GM12878 (cell line): ENCODE measurements around the gene MGMT. TPM values are rescaled to one million over a fixed set of nuclear protein-coding genes. Genes with fewer than 3 reads are reported as not detected.

Source experiments
- ATAC-seq: fragments of 200-7000 bp; cut with Tn5 transposase; 3 replicates; pipeline ENCODE4 v1.9.1; 2020; ENCODE audit warnings: mild to moderate bottlenecking, moderate library complexity
- BruUV-seq: library from RNA; stranded (reverse); fragments of 400-500 nt; replicated peaks from 2 replicates; lab custom pipeline; 2021; lab: Mats Ljungman, UMichigan
- CTCF ChIA-PET: fragments of 300-600 bp; sonication (Branson Sonifier 250); formaldehyde crosslinking; extraction: SDS; loops from one replicate; lab custom pipeline; 2021; ENCODE audit warnings: inconsistent platforms; lab: Yijun Ruan, JAX
- POLR2A ChIA-PET: fragments of 350-600 bp; formaldehyde crosslinking; extraction: SDS; loops from one replicate; lab custom pipeline; 2021; ENCODE audit warnings: inconsistent platforms; lab: Charles Lee
- RAD21 ChIA-PET: fragments of 300-600 bp; sonication (Branson Sonifier 250); formaldehyde crosslinking; loops from one replicate; lab custom pipeline; 2023; ENCODE audit warnings: antibody characterized with exemption; ENCODE audit not compliant: unreplicated experiment; lab: Charles Lee
- SMC1A ChIA-PET: fragments of 300-600 bp; sonication (Branson Sonifier 250); formaldehyde crosslinking; loops from one replicate; lab custom pipeline; 2023; ENCODE audit not compliant: unreplicated experiment, uncharacterized antibody; lab: Charles Lee
- DNase-seq: peaks from one replicate; pipeline ENCODE4 v3.0.0-alpha.2; 2011; ENCODE audit warnings: low read depth, low spot score
- FAIRE-seq: peaks from 3 replicates; lab custom pipeline; 2011; peaks lifted over from hg19 to GRCh38; lab: Jason Lieb, UNC
- H2AFZ ChIP-seq: 2 replicates; pipeline ENCODE4 v1.6.0; 2011; ENCODE audit warnings: low read depth, low read length, control low read depth; ENCODE audit not compliant: control insufficient read depth
- H3K27ac ChIP-seq: 2 replicates; pipeline ENCODE4 v1.5.1; 2011; ENCODE audit warnings: control low read depth; ENCODE audit not compliant: control insufficient read depth, insufficient read depth
- H3K27me3 ChIP-seq, 2 experiments: replicated peaks in 1 of 2; 2 replicates each; pipeline versions ENCODE4 v1.6.0 to v1.6.1; 2011; ENCODE audit warnings: low read length in 1 of 2; ENCODE audit not compliant: control insufficient read depth in 2 of 2, insufficient read depth in 2 of 2
- H3K36me3 ChIP-seq, 2 experiments: 2 replicates each; pipeline ENCODE4 v1.5.1; 2011; ENCODE audit warnings: low read length in 1 of 2; ENCODE audit not compliant: control insufficient read depth in 2 of 2, insufficient read depth in 2 of 2
- H3K4me1 ChIP-seq: 2 replicates; pipeline ENCODE4 v1.6.1; 2011; ENCODE audit warnings: mild to moderate bottlenecking, low read length, moderate library complexity, mixed read lengths; ENCODE audit not compliant: control insufficient read depth, insufficient read depth
- H3K4me2 ChIP-seq: 2 replicates; pipeline ENCODE4 v1.6.0; 2011; ENCODE audit warnings: control low read depth; ENCODE audit not compliant: control insufficient read depth, insufficient read depth
- H3K4me3 ChIP-seq: fragments of 200-600 bp; sonication (generic); 2 replicates; pipeline ENCODE4 v1.5.1; 2016
- H3K79me2 ChIP-seq: 2 replicates; pipeline ENCODE4 v1.6.0; 2011; ENCODE audit warnings: low read length; ENCODE audit not compliant: control insufficient read depth, insufficient read depth
- H3K9ac ChIP-seq: 2 replicates; pipeline ENCODE4 v1.8.0; 2011; ENCODE audit warnings: low read length, control low read depth, mixed read lengths; ENCODE audit not compliant: control insufficient read depth, insufficient read depth
- H3K9me3 ChIP-seq: replicated peaks from 3 replicates; pipeline ENCODE4 v1.5.1; 2011; ENCODE audit warnings: mild to moderate bottlenecking, low read length; ENCODE audit not compliant: control insufficient read depth, insufficient read depth
- H4K20me1 ChIP-seq: 2 replicates; pipeline ENCODE4 v1.6.0; 2011; ENCODE audit not compliant: control insufficient read depth, insufficient read depth
- CEBPB ChIP-seq, 2 experiments: fragments of 150-350 bp in 1 of 2; IDR thresholded peaks; 2 replicates each; pipeline ENCODE4 v1.6.1; 2012 to 2014; ENCODE audit warnings: low read depth in 2 of 2, low read length in 2 of 2, borderline replicate concordance in 1 of 2, inconsistent platforms in 1 of 2
- RFX5 ChIP-seq: IDR thresholded peaks from 2 replicates; pipeline ENCODE4 v1.6.1; 2011; ENCODE audit warnings: low read depth, low read length, improper control_type of control experiment
- RUNX3 ChIP-seq: IDR thresholded peaks from 2 replicates; pipeline ENCODE4 v1.6.1; 2012; ENCODE audit warnings: low read length, inconsistent platforms
- TARDBP ChIP-seq: IDR thresholded peaks from 2 replicates; pipeline ENCODE4 v1.6.1; 2016; ENCODE audit warnings: borderline replicate concordance
- TCF3 ChIP-seq: IDR thresholded peaks from 2 replicates; pipeline ENCODE4 v1.6.1; 2012; ENCODE audit warnings: low read depth, mild to moderate bottlenecking, low read length, borderline replicate concordance; ENCODE audit not compliant: insufficient read depth
- ZNF207 ChIP-seq: fragments of 450-650 bp; IDR thresholded peaks from 2 replicates; pipeline ENCODE4 v1.6.1; 2014; ENCODE audit warnings: antibody characterized with exemption, mild to moderate bottlenecking, borderline replicate concordance
- whole genome bisulfite sequencing: methylation state at CpG from one replicate; pipeline ENCODE4 v1.1.6; 2016; ENCODE audit warnings: low lambda C conversion rate; ENCODE audit not compliant: insufficient replicate concordance, insufficient coverage; ENCODE audit errors: missing lambda C conversion rate; 5-methylcytosine and 5-hydroxymethylcytosine counted together
- in situ Hi-C: fragments of 300-500 bp; cut with MboI; formaldehyde crosslinking; loops from 9 replicates; pipeline ENCODE4 v1.14.3; 2018; ENCODE audit warnings: mixed read lengths
- intact Hi-C: fragments of 100-400 bp; cut with micrococcal nuclease; formaldehyde crosslinking; loops from one replicate; pipeline ENCODE4 v1.14.2; 2022; ENCODE audit not compliant: unreplicated experiment
- polyA plus RNA-seq, 11 experiments: library from polyadenylated mRNA; depleted of rRNA in 4 of 11; unstranded in 6 of 11; stranded (reverse) in 5 of 11; fragments of >200 nt; fragmentation: Nextera tagmentation in 4 of 11; fragmentation: Illumina TruSeq in 1 of 11; extraction: Ambion mirVana in 4 of 11; extraction: Trizol in 1 of 11; gene quantifications; 1 replicate in 1 of 11; 2 replicates in 10 of 11; pipeline versions ENCODE4 v1.2.1 to v1.2.3, GENCODE V29; 2011 to 2016; ENCODE audit warnings: inconsistent platforms in 2 of 11, missing spikeins in 2 of 11, low read depth in 1 of 11
- total RNA-seq, 4 experiments: library from RNA; depleted of rRNA in 3 of 4; stranded (reverse); fragments of >200 nt in 3 of 4; fragmentation: Illumina TruSeq in 1 of 4; extraction: Trizol in 1 of 4; gene quantifications; 2 replicates each; pipeline versions ENCODE4 v1.2.1 to v1.2.3, GENCODE V29; 2013 to 2021
- TF ChIP-seq, protein P1 (sequence below): fragments of 450-650 bp; IDR thresholded peaks from 2 replicates; pipeline ENCODE4 v1.6.1; 2017; ENCODE audit warnings: mild to moderate bottlenecking, moderate library complexity

MGMT gene
- total and polyA plus RNA-seq, 10 of the 15 experiments (the other 5 are each of a cell fraction or from before 2014, with no cell fraction given), result 0.16 to 24.2 (median 13.3) TPM

DNA sequence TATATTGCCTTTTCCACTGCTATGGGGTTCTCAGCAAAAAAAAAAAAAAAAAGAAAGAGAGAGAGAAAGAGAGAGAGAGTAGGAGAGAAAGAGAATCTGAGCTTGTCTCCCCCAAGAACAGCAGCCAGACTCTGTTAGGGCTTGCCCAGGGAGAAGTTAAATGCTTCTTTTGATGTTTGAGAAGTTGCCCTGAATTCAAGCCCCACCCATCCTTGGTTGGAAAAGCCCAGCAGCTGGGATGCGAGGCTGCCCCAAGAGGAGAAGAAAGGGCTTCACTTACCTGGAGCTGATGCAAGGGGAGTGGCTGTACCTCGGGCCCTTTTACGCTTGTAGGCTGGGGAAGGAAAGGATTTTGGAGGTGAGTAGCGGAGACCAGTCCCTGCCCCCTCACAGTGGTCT lies 20.9 kb upstream of the MGMT start:
- RAD21 ChIA-PET, result interaction anchor here (0.7 kb wide), 2 partner anchors 383 to 1738 kb away, joined by 3 to 8 read pairs; no protein-coding TSS in a partner anchor
- no peak overlapping the region for H3K9ac ChIP-seq
- ATAC-seq, result no peak
- CTCF ChIA-PET, result no interaction called here
- intact Hi-C loops, result no loop called here
- H4K20me1 ChIP-seq, result no peaks in the 10 kb centered on the region
- H3K79me2 ChIP-seq, result no peaks in the 10 kb centered on the region
- WGBS, result 33% methylated on average over 4 of the region's 4 CpGs
- in situ Hi-C loops, result no loop called here
- no peak overlapping the region for H2AFZ ChIP-seq
- no peaks in the 10 kb centered on the region for H3K27me3 ChIP-seq
- no peak overlapping the region for H3K27ac ChIP-seq
- no peaks in the 10 kb centered on the region for H3K36me3 ChIP-seq
- H3K4me1 ChIP-seq, result no peaks in the 10 kb centered on the region
- no peak overlapping the region for H3K4me2 ChIP-seq
- POLR2A ChIA-PET, result no interaction called here
- no peaks in the 10 kb centered on the region for H3K9me3 ChIP-seq
- SMC1A ChIA-PET, result interaction anchor here (0.6 kb wide), 1 partner anchor 28 kb away, joined by 3 read pairs; no protein-coding TSS in a partner anchor
- no peak for FAIRE-seq
- H3K4me3 ChIP-seq, result no peak overlapping the region
- BruUV-seq, result no TSS peak
- DNase-seq, result no peak
- TF ChIP-seq RUNX3, result no peak
- no peak for TF ChIP-seq TCF3
- TF ChIP-seq TARDBP, result no peak
- TF ChIP-seq RFX5, result no peak
- no peak for TF ChIP-seq ZNF207
- TF ChIP-seq, protein P1, sequence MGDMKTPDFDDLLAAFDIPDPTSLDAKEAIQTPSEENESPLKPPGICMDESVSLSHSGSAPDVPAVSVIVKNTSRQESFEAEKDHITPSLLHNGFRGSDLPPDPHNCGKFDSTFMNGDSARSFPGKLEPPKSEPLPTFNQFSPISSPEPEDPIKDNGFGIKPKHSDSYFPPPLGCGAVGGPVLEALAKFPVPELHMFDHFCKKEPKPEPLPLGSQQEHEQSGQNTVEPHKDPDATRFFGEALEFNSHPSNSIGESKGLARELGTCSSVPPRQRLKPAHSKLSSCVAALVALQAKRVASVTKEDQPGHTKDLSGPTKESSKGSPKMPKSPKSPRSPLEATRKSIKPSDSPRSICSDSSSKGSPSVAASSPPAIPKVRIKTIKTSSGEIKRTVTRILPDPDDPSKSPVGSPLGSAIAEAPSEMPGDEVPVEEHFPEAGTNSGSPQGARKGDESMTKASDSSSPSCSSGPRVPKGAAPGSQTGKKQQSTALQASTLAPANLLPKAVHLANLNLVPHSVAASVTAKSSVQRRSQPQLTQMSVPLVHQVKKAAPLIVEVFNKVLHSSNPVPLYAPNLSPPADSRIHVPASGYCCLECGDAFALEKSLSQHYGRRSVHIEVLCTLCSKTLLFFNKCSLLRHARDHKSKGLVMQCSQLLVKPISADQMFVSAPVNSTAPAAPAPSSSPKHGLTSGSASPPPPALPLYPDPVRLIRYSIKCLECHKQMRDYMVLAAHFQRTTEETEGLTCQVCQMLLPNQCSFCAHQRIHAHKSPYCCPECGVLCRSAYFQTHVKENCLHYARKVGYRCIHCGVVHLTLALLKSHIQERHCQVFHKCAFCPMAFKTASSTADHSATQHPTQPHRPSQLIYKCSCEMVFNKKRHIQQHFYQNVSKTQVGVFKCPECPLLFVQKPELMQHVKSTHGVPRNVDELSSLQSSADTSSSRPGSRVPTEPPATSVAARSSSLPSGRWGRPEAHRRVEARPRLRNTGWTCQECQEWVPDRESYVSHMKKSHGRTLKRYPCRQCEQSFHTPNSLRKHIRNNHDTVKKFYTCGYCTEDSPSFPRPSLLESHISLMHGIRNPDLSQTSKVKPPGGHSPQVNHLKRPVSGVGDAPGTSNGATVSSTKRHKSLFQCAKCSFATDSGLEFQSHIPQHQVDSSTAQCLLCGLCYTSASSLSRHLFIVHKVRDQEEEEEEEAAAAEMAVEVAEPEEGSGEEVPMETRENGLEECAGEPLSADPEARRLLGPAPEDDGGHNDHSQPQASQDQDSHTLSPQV, result no peak
- TF ChIP-seq CEBPB (IDR thresholded peaks at IDR 0.05; ENCODE audit: borderline replicate concordance in 1 of 2, low read depth in 2 of 2, low read length in 2 of 2), result no peak
